Mammary epithelial cell (primary cell): ENCODE data around the gene RPL10A.

ENCODE experiments used
- CTCF ChIP-seq, 2 donors: IDR thresholded peaks in 1 of 2; conservative IDR thresholded peaks in 1 of 2; 2 replicates each; pipeline ENCODE4 v1.5.1; 2011 to 2012; ENCODE audit warnings: inconsistent platforms in 2 of 2, low read length in 2 of 2, mild to moderate bottlenecking in 2 of 2, control low read depth in 1 of 2, low read depth in 1 of 2; ENCODE audit not compliant: insufficient read depth in 1 of 2; ENCODE audit errors: extremely low read depth in 1 of 2
- EZH2 ChIP-seq: IDR thresholded peaks from 2 replicates; pipeline ENCODE4 v1.6.1; 2012; ENCODE audit warnings: low read length, inconsistent platforms, borderline replicate concordance

GRCh38 chr6:35435074-35435837 is 32.9 kb upstream of the RPL10A start:
- TF ChIP-seq CTCF (conservative IDR thresholded peaks at IDR 0.05 in 1 of 2, IDR thresholded peaks at IDR 0.05 in 1 of 2; ENCODE audit: extremely low read depth in 1 of 2, insufficient read depth in 1 of 2, low read depth in 1 of 2, low read length in 2 of 2) = no peak
- no peak for TF ChIP-seq EZH2
